Endometrium (tissue), 2 donors: ENCODE data around the gene SLC4A2.

Experiments used
- FAIRE-seq: peaks from 2 replicates; lab custom pipeline; 2012; peaks lifted over from hg19 to GRCh38; lab: Jason Lieb, UNC
- donor health status: control.
- donor health status: control.

SLC4A2 gene

DNA sequence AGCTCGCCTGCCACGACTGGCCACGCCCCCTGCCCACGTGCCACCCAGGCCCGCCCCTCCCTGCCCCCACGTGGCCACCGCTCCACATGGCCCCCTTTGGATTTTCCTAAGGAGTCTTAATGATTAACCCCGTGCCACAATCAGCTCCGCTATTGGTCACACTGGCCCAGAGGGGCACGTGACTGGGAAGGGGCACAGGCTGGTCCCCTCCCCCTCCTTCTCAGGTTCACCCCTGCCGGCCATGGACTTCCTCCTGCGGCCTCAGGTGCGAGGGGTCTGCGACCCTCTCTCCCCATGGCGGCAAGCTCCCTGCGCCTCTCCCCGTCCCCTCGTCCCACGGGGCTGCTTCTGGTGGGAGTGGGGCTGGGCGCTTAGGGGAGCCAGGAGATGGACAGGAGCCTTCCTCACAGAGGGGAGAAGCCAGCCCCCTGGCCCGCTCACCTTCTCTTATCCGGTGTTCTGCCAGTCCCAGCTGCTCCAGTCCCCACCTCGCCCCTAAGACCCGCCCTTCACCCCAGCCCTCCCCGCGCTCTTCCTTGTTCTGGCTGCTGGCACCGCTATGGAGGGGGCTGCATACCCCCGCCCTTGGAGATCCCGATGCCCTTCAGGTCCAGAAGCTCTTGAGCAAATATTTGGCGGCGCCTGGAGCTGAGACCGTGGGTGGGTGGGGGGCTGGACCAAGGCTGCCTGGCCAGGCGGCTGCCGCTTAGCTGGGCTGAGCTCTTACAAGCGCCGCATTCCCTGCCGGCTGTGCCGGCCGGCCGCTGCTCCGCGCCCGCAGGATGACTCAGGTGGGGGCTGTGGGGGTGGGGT, 3.2 kb downstream of the SLC4A2 start:
- no peak for FAIRE-seq

DNA sequence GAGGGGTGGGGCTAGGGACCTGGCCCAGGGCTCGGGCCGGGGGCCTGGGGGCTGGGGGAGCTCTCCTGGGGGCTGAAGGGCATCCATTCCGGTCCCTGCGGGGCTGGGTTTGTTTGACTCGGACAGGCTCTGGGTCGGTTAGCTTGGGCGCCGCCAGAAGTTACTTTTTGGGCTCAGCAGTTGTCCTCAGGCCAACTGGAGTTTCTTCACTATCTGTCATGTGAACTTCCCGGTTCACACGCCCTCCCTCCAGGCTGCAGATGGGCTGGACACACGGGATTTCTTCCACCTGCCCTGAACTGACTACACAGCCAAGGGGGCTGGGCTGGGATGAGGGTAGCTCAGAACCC, 3.8 kb downstream of the SLC4A2 start:
- FAIRE-seq = no peak

- FAIRE-seq = no peak
Observed at GRCh38 chr7:151064454-151064853, 5.1 kb downstream of the SLC4A2 start.

GRCh38 chr7:151064993-151065392, 5.6 kb downstream of the SLC4A2 start:
- no peak for FAIRE-seq

GRCh38 chr7:151065516-151065915, 6.1 kb downstream of the SLC4A2 start:
- FAIRE-seq = no peak

GRCh38 chr7:151066273-151066974, 7.0 kb downstream of the SLC4A2 start:
- no peak for FAIRE-seq

- no peak for FAIRE-seq
Observed at GRCh38 chr7:151068069-151068773, 8.8 kb downstream of the SLC4A2 start.

- FAIRE-seq = no peak
Observed at GRCh38 chr7:151069841-151070573, 10.6 kb downstream of the SLC4A2 start.

DNA sequence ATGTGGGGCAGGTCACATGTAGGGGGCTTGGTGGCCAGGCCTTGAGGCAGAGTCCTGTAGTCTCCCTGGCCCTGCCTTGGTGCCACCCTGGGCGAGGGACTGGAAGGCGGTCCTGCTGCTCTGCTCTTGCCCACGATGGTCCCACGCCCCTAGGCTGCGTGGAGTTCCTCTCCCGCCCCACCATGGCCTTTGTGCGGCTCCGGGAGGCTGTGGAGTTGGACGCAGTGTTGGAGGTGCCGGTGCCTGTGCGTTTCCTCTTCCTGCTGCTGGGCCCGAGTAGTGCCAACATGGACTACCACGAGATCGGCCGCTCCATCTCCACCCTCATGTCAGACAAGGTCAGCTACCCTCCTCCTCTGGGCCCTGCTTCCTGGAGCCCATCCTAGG, 11.2 kb downstream of the SLC4A2 start:
- FAIRE-seq = no peak

DNA sequence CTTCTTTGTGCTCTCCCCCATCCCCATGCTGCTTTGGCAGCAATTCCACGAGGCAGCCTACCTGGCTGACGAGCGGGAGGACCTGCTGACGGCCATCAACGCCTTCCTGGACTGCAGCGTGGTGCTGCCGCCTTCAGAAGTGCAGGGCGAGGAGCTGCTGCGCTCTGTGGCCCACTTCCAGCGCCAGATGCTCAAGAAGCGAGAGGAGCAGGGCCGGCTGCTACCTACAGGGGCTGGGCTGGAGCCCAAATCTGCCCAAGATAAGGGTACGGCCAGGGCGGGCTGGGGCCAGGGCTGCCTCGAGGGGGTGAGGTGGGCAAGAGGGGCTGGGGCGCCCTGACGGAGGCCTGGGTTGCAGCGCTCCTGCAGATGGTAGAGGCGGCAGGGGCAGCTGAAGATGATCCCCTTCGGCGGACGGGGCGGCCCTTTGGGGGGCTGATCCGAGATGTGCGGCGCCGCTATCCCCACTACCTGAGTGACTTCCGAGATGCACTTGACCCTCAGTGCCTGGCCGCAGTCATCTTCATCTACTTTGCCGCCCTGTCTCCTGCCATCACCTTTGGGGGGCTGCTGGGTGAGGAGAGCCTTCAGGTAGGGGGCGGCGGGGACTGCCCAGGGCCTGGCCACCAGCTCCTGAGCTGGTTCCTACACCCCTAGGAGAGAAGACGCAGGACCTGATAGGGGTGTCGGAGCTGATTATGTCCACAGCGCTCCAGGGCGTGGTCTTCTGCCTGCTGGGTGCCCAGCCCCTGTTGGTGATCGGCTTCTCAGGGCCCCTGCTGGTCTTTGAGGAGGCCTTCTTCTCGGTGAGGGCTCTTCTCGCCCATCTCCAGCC, 11.9 kb downstream of the SLC4A2 start:
- no peak for FAIRE-seq

DNA sequence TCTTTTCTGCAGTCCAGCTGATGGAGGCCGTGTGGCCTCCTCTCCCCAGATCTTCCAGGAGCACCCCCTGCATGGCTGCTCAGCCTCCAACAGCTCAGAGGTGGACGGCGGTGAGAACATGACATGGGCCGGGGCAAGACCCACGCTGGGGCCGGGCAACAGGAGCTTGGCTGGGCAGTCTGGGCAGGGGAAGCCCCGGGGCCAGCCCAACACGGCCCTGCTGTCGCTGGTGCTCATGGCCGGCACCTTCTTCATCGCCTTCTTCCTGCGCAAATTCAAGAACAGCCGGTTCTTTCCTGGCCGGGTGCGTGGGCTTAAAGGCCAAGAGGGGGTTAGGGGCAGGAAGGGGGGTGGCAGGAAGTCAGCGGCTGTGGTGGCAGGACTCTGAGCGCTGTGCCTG, 14.6 kb downstream of the SLC4A2 start:
- FAIRE-seq = no peak

DNA sequence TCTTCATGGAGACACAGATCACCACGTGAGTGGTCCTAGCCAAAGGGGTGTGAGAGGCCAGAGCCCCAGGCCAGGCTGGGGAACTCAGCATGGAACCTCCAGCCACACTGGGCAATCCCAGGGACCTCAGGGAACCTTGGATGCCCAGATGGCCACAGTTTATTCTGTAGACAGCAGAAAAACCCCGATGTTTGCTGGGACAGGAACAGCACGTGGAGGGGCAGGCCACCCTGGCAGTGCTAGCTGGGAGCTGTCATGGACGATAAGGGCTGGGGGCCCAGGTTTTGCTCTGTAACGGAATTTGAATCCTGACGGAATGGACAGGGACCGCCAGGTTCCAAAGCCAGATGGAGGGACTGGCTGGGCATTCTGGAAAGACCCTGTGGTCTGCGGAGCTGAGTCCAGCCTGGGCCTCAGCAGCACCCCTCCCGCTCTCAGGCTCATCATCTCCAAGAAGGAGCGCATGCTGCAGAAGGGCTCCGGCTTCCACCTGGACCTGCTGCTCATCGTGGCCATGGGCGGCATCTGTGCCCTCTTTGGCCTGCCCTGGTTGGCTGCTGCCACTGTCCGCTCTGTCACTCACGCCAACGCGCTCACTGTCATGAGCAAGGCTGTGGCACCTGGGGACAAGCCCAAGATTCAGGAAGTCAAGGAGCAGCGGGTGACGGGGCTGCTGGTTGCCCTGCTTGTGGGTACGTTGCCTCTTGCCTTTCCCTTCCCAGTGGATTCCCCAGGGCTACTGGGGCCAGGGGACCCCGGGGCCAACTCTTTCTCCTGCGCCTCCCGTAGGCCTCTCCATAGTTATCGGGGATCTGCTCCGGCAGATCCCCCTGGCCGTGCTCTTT, 15.7 kb downstream of the SLC4A2 start:
- no peak for FAIRE-seq

- no peak for FAIRE-seq
Observed at GRCh38 chr7:151075662-151075971, 16.2 kb downstream of the SLC4A2 start.

DNA sequence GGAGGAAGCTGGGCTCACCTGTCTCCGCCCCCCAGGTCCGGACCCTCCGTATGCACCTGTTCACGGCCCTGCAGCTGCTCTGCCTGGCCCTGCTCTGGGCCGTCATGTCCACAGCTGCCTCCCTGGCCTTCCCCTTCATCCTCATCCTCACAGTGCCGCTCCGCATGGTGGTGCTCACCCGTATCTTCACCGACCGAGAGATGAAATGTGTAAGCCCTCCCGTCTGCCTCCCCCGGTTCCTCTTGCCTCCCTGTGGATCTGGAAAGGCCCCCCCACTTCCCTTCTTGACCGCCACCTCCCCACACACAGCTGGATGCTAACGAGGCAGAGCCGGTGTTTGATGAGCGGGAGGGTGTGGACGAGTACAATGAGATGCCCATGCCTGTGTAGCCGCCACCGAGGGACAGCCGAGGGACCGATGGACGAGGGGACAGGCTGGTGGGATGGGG, 16.6 kb downstream of the SLC4A2 start:
- no peak for FAIRE-seq

GRCh38 chr7:151076863-151077704, 17.7 kb downstream of the SLC4A2 start:
- no peak for FAIRE-seq

GRCh38 chr7:151077705-151078232, 18.4 kb downstream of the SLC4A2 start:
- FAIRE-seq = no peak

DNA sequence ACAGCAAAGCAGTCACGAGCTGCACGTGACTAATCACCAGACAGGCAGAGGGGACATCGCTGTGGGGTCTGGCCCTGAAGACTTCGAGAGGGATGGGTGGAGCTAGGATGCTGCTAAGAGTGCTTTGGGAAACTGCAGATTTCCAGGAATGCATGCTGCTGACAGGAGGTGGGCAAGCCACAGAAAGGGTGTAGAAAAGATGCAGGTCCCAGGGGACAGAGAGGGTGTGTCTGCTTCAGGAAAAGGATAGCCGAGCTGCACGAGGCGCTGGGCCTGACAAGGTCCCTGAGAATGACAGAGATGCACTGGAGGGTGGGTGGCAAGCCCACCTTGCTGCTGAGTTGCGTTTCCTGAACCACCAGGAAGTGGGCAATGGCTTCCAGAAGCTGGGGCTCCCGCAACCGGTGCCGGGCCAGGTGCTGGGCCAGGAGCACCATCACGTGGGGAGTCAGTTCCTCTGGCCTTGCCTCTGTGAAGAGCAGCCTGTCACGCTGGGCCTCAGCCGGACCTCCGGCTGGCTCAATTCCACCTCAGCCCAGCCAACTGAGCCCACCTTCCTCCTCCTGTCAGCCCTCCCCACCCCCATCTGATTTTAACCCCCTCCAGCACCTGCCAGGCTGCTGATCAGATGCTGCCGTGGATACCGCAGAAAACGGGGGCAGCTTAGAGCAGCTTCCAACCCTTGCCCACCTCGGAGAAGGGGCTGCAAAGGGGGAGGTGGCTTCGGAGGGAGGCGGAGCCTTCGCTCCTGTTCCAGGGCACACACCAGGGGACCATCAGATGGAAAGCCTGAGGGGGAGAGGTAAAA, 19.0 kb downstream of the SLC4A2 start:
- no peak for FAIRE-seq

DNA sequence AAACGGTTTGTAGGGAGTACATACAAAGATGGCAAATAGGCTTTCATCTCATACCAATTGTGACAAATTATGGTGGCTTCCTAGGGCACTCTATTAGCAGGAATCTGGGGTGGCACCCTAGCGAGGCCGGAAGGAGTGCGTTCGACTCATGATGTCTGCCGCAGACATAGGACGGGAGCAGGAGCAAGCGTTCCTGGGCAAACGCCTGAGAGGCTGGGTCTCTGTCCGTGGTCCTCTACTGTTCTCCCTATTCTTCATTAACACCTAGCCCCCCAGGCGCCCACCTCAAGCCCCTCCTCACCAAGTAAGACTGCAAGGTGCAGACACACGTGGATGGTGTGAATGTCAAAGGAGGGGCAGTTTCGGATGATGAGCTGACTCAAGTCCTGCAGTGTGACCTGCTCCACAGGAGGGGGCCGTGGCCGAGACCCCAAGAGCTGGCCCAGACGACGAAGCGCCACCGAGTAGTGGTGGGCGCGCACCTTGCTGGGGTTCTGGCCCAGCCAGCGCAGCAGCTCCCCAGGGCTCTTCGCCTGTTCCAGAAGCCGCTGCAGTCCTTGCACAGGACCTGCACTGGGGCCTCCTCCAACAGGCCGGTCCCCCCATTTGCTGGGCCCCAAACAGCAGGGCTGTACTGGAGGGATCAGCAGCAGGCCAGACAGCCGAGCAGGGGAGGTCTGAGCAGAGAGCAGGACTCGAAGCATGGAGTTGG, 20.0 kb downstream of the SLC4A2 start:
- FAIRE-seq = no peak
